Raji (cell line): ENCODE measurements around the gene TOE1.

Experiments used
- POLR2A ChIP-seq: IDR thresholded peaks from 2 replicates; pipeline ENCODE4 v1.6.1; 2011; ENCODE audit warnings: low read depth, low read length, control low read depth; ENCODE audit not compliant: insufficient read depth

Gene TOE1

DNA sequence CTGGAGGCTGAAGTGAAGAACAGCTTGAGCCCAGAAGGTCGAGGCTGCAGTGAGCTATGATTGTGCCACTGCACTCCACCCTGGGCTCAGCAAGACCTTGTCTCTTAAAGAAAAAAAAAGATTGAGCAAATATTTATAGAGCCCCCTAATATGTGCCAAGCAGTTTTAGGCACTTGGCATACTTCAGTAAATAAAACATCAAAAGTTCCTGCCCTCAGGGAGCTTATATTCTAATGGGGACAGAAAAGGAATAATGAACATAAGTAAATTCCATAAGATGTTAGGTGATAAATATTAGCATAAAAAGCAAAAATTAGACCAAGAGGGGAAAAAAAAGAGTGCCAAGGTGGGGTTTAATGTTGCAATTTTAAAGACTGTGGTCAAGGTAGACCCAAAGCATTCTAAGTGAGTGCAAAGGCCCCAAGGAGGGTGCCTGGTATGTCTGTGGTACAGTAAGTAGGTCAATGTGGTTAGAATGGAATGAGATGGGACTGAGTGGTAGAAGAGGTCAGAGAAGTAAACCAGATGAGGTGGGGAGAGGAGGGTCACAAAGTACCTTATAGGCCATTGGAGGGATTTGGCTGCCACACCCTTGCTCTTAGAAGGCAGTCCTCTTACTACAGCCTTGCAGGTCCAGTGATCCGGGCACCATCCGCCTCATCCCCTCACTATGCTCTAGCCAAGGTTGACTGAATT, 2.2 kb upstream of the TOE1 start:
- no peak; the same call in 1 of the 2 replicates for TF ChIP-seq POLR2A

DNA sequence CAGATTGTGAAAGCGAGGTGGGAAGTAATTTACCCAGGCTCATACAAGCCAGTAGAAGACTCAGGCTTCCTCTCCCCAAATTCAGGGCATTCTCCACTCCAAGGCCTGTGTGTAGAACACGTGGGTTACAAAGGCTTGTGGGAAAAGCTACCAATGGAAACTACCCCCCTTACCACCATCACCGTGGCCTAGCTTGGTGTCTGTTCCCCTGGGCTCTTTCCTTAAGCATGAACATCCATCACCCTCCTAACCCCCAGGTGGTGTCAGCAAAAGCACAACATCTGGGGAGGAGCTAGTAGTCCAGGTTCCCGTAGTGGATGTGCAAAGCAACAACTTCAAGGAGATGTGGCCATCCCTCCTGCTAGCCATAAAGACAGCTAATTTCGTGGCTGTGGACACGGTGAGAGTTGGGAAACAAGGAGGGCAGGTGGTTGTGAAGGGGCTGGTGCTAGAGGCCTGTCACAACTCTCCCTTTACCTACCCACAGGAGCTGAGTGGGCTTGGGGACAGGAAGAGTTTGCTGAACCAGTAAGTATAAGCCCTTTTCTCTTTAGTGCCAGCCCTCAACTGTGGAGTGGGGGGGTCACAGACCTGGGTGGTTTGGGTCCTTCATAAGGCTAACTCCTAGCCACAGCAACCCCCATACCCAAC, 971 bp downstream of the TOE1 start:
- no peak for TF ChIP-seq POLR2A

DNA sequence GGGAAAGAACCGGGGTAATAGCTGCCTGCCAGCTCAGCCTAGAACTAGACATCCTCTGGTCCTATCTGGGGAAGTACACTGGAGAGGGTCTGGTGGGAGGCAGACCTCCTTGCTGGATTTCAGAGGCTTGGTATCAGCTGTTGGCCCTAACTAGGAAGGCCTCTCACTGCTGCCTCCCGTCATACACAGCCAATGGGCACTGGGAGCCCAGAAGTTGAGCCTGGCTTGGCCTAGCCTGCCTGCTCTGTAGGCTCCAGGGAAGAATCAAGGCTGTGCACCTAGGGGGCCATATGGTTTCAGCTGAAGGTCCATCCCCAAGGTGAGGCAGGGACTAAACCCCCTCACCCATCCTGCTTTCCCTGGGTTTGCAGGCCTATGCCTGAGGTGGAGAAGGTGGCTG, 4.5 kb downstream of the TOE1 start:
- no peak for TF ChIP-seq POLR2A

DNA sequence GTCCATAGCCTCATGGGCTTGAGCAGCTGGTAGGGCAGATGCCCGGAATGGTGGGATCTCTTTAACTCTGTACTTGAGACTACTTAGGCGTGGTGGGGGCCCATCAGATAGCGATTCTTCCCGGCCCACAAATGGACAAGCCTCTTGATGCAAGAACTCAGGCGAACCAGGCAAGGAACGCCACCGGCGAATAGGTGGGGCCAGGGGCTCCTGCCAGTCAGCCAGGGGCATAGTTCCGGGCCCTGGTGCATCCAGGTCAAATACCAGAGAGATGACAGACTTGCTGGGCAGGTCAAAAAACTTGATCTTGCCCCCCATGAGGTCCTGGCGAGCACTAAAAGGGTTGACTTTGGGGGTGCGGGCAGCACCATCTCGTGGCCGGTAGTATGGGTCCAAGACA, 5.0 kb downstream of the TOE1 start:
- no peak for TF ChIP-seq POLR2A

DNA sequence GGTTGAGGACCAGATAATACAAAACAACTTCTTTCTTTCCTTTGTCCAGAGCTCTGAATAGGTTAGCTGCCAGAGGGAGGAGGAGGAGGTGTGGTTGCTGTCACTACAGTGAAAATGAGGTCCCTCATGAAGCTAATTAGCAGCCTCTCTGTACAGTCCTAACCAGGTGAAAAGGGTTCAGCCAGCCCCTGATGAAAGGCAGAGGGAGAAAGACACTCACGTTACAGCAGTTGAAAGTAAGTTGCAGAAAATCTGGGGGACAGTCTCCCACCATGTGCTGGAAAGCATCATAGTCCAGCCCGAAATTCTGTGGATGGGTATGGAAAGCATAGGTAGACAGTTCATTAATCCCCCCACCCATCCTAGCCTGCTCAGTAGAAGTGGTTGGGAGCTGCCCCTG, 6.5 kb downstream of the TOE1 start:
- TF ChIP-seq POLR2A, result no peak

DNA sequence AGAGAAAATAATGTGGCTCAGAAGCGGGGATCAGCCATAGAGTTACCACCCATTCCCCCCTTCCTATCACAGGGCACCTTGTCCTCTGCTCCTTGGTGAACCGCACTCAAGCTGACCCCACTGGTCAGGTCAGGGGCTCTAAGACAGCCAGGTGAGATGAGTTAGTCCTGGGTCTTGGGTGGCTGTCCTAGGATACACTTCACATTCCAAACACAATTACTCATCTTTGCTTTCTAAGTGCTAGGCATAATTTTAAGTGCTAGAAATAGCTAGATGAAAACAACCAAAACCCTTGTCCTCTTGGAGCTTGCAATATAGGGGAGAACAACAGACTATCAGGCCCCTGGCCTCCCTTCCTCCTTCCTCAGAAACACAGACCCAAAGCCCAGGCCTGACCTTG, 8.1 kb downstream of the TOE1 start:
- TF ChIP-seq POLR2A, result no peak

DNA sequence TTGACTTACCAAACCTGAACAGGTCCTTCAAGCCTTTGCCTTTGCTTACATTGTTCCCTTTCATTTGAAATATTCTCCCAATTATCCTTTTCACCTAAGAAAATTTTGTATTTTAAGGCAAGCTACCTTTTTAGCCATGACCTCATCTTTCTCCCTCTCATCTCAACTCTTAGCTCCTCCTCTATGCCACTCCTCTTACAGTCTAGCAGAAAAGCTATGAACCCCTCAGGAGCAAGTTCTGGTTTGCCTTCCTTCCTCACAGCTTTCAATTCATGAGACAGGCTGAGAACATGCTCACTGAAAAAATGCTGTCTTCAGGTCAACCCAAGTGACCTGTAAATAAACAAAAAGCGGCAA, 8.6 kb downstream of the TOE1 start:
- TF ChIP-seq POLR2A, result no peak

DNA sequence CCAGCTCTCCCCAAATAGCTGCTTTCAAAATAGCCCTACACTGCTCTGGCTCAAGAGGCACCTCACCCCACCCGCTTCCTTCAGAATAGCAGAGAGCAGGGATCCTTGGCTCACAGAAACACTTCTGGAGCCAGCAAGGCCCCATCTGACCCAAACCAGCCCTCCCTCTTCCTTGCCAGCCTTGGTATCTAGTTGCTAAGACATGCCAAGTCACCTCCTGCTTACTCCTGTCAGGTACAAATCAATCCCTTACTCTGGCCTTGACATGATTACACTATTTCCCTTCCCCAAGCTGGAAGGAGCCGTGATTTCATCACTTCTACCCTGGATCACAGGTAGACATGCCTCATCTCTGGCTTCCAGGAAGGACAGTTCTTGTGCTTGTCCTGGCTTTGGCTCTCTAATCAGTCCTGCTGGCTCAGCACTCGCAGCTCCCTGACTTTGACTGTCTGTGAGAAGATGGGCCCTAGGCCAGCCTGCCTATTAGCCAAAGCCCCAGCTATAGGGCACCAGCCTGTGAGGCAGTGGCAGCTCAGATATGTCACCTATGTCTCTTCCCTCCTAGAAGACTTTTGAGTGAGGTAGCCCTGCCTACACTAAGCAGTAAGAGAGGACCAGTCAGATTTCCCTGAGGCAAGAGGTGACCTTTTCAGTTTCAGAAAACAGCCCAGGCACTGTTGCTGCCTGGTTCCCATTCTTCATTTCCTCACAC, 9.2 kb downstream of the TOE1 start:
- TF ChIP-seq POLR2A, result no peak

DNA sequence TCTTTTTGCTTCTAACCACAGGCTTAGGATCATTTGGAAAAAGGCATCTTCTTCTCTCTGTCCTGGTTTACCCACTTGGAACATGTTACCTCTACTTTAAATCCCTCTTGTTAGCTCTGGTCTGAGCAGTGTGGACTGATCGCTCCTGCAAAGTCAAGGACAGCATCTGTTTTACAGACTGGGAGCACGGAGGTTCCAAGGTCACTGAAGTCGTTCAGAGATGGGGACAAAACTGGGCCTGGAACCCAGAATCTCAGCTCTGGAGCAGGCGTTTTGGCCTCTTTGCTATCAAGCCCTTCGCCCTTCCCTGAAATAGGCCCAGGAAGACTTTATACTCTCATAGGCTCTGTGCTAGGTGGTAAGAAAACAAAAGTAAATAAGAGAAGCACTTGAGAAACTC, 11.5 kb downstream of the TOE1 start:
- no peak for TF ChIP-seq POLR2A

DNA sequence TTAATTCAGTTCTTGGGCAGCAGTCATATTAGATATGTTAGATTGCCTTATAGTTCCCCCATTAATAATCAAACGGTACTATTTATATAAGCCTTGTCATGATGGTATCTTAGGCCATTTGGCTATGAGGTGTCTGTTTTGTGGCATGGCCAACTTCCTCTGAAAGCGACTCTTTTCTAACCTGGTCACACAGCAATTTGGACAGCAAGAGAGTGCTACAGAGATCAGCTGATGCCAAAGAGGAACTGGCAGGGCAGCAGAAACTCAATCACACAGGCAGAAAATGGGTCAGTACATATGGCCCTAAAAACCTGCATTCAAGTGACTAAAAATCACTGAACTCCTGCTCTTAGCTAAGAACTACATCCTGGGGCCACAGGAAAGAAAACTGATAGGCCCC, 13.7 kb downstream of the TOE1 start:
- TF ChIP-seq POLR2A, result no peak

DNA sequence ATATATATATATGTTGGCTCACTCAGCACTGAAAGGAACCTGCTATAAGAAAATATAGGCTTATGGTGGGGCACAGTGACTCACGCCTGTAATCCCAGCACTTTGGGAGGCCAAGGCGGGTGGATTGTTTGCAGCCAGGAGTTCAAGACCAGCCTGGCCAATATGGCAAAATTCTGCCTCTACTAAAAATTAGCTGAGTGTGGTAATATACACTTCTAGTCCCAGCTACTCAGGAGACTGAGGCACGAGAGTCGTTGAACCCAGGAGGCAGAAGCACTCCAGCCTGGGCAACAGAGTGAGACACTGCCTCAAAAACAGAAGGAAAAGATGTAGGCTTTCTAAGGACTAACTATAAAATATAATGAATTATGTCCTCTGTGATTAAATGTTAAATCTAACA, 14.9 kb downstream of the TOE1 start:
- no peak for TF ChIP-seq POLR2A

DNA sequence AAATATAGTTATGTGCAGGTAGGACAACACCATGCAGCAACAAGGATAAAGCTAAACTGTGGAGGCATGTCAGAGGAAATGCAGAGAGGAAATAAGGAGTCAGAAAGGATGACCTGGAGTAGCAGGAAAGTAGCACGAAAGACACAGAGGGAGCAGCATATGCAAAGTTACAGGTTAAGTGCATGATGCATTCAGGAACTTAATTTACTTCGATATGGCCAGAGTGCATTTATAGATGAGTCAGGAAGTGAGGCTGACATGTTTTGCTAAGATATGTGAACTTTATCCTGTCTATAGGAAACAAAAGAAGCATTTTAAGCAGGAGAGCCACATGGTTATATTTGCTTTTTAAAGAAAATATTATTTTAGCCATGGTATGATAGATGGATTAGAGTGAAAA, 15.7 kb downstream of the TOE1 start:
- no peak for TF ChIP-seq POLR2A

DNA sequence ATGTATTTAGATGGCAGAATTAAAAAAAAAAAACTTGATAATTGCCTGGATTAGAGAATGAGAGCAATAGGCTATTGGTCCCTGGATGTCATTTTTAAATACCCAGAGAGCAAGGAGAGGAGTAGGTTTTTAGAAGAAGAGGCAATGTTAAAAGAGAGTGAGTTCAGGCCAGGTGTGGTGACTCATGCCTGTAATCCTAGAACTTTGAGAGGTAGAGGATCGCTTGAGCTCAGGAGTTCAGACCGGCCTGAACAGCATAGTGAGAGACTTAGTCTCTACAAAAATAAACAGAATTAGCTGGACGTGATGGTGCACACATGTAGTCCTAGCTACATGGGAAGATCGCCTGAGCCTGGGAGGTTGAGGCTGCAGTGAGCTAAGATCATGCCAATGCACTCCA, 16.2 kb downstream of the TOE1 start:
- TF ChIP-seq POLR2A, result no peak

DNA sequence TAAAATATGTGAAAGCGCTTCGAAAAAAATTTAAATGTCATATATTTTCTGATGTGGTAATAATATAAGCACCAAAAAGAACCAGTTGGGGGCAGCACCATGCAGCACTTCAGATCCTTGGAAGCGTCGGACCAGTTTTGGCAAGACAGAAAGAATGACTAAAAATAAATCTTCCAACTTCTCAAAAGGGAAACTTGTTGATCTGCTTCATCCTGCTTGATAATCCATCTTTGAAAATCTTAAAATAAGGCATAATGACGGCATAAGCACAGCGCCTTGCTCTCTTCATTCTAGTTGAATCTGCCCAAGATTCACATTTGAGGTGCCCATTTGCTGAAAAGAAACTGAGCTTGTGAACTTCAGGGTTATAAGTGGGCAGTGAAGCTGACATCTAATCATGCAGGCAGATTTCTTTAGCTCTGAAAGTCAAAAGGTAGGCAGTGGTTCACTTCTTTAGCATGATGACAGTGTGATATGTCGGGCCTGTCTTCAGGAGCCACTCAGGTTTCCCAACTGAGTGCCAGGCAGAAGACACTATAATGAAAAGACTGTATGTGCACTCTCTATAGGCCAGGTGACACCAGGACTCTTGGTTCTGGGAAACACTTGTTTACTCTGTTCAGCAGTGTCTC, 20.0 kb downstream of the TOE1 start:
- TF ChIP-seq POLR2A, result no peak

DNA sequence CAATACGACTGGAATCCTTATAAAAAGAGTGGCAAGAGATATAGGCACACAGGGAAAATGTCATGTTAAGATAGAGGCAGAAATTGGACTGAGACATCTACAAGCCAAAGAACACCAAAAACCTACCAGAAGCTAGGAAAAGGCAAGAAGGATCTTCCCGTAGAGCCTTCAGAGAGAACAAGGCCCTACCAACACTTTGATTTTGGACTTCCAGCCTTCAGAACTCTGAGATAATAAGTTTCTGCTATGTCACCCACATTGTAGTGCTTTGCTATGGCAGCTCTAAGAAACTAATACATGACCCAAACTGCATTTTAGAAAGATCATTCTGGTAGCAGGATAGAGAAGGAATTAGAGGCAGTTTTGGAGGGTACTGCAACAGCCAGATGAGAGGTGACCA, 24.3 kb downstream of the TOE1 start:
- TF ChIP-seq POLR2A, result no peak

DNA sequence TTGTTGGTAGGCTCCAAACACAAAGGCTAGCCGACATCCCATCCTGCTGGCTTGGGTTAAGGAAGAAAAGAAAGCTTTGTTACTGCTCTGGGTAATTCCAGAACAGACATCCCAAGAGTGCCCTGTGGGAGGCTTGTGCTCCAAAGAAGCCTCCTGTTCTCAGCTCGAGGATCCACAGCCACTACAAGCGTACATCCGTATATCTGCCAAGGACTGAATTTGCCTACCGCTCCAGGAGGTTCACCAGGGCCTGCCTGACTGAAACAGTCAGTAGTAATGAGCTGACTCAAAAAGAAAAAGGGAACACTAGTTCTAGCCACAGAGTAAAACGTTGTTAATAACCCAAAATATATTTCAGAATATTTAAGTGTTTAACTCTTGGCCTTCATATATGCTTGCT, 25.1 kb downstream of the TOE1 start:
- no peak for TF ChIP-seq POLR2A

DNA sequence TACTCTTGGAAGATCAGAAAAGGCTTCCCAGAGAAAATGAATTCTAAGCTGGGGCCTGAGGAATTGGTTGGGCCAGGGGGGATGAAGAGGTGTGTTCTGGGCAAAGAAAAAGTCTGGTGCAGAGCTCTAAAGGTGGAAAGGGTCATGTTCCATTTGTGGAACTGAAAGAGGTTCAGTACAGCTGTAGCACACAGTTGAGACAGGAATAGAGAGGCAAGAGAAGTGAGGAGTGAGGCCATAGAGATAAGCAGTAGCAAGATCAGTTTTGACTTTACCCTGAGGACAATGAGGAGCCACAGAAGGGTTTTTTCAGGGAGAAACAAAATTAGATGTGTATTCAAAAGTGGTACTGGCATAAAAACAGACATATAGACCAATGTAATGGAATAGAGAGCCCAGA, 30.6 kb downstream of the TOE1 start:
- TF ChIP-seq POLR2A, result no peak

DNA sequence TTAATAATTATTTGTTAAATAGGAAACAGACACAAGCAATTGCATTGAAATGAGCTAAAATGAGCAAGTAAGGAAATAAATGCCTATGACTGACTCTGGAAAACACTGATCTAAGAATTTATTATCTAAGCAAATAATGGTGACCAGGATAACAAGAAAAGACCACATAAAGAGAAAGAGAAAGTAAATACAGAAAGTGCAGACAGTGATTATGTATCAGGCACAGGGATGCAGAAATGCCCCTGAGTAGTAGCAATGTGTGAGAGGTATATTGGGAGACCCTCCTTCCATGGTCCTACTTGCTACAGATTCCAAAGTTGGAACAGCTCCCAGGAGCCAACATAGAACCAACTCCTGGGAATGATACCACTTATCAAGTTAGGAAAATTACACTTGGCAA, 33.6 kb downstream of the TOE1 start:
- TF ChIP-seq POLR2A, result no peak
